K562 (cell line): ENCODE measurements around the gene STEEP1. TPM values are rescaled to one million over a fixed set of nuclear protein-coding genes. Genes with fewer than 3 reads are reported as not detected.

Source experiments
- CREBBP ChIP-seq: IDR thresholded peaks from one replicate; pipeline ENCODE4 v1.6.1; 2012; ENCODE audit warnings: low read depth, mild to moderate bottlenecking, control low read depth, inconsistent platforms, low read length
- CXXC5 ChIP-seq: fragments of 250-450 bp; sonication (Bioruptor Pico); IDR thresholded peaks from 2 replicates; pipeline ENCODE4 v1.8.0; 2022; ENCODE audit warnings: inconsistent platforms, mild to moderate bottlenecking, moderate library complexity
- HDAC1 ChIP-seq, 2 experiments: fragments of 450-650 bp; IDR thresholded peaks; 2 replicates each; pipeline ENCODE4 v1.6.1; 2016 to 2017; ENCODE audit warnings: inconsistent platforms in 1 of 2, mild to moderate bottlenecking in 1 of 2, moderate library complexity in 1 of 2
- HNRNPUL1 ChIP-seq: fragments of 200-400 bp; formaldehyde crosslinking; IDR thresholded peaks from 2 replicates; pipeline ENCODE4 v1.6.1; 2017; ENCODE audit warnings: low read length
- JUNB ChIP-seq: fragments of 450-650 bp; formaldehyde crosslinking; conservative IDR thresholded peaks from 2 replicates; pipeline ENCODE4 v1.4.0; 2020; ENCODE audit warnings: mild to moderate bottlenecking
- POLR2B ChIP-seq: fragments of 450-650 bp; IDR thresholded peaks from 2 replicates; pipeline ENCODE4 v1.6.1; 2018; ENCODE audit warnings: low read depth; ENCODE audit not compliant: partially characterized antibody
- RAD51 ChIP-seq: fragments of 450-650 bp; IDR thresholded peaks from 2 replicates; pipeline ENCODE4 v1.7.1; 2016; ENCODE audit warnings: low read depth, mild to moderate bottlenecking, borderline replicate concordance
- ZNF408 ChIP-seq: fragments of 250-450 bp; sonication (Bioruptor Pico); IDR thresholded peaks from 2 replicates; pipeline ENCODE4 v1.4.0; 2020; ENCODE audit warnings: low read depth, mild to moderate bottlenecking, moderate library complexity
- polyA plus RNA-seq, 8 experiments: library from polyadenylated mRNA; depleted of rRNA in 4 of 8; stranded (reverse) in 5 of 8; unstranded in 3 of 8; fragments of >200 nt; fragmentation: Nextera tagmentation in 2 of 8; fragmentation: Illumina TruSeq in 1 of 8; extraction: Ambion mirVana in 2 of 8; extraction: Trizol in 1 of 8; gene quantifications; 2 replicates each; pipeline versions ENCODE4 v1.2.1 to v1.2.3, GENCODE V29; 2011 to 2014; ENCODE audit warnings: inconsistent platforms in 1 of 8, missing spikeins in 1 of 8
- total RNA-seq, 7 experiments: library from RNA; depleted of rRNA in 6 of 7; stranded (reverse); fragments of >200 nt in 6 of 7; fragmentation: Illumina TruSeq in 2 of 7; extraction: Trizol in 2 of 7; gene quantifications; 2 replicates each; pipeline versions ENCODE4 v1.2.1 to v1.2.3, GENCODE V29; 2011 to 2021; ENCODE audit warnings: low replicate concordance in 1 of 7
- TF ChIP-seq, protein P1 (sequence below): fragments of 450-650 bp; IDR thresholded peaks from 2 replicates; pipeline ENCODE4 v1.6.1; 2018; ENCODE audit not compliant: partially characterized antibody
- TF ChIP-seq, protein P2 (sequence below), 2 experiments: fragments of 450-650 bp; IDR thresholded peaks; 2 replicates each; pipeline ENCODE4 v1.6.1; 2016; ENCODE audit warnings: mild to moderate bottlenecking in 2 of 2, borderline replicate concordance in 1 of 2, low read depth in 1 of 2, moderate library complexity in 1 of 2
- TF ChIP-seq, protein P3 (sequence below), 3 experiments: fragments of 200-800 bp in 1 of 3; sonication (Bioruptor generic) in 1 of 3; sonication (generic) in 1 of 3; formaldehyde crosslinking in 1 of 3; IDR thresholded peaks; 2 replicates each; pipeline versions ENCODE4 v1.6.1 to v1.8.0; 2016 to 2022; ENCODE audit warnings: mild to moderate bottlenecking in 2 of 3, missing compliant biosample characterization in 2 of 3, missing genetic modification characterization in 2 of 3, missing genetic modification reagents in 1 of 3
- TF ChIP-seq, protein P4 (sequence below): fragments of 250-450 bp; sonication (Bioruptor Pico); IDR thresholded peaks from 2 replicates; pipeline ENCODE4 v1.5.1; 2021; ENCODE audit warnings: mild to moderate bottlenecking

Gene STEEP1
- total and polyA plus RNA-seq, 9 of the 15 experiments (the other 6 are each of a cell fraction or from before 2014, with no cell fraction given) = 15.0 to 73.7 (median 40.3) TPM

DNA sequence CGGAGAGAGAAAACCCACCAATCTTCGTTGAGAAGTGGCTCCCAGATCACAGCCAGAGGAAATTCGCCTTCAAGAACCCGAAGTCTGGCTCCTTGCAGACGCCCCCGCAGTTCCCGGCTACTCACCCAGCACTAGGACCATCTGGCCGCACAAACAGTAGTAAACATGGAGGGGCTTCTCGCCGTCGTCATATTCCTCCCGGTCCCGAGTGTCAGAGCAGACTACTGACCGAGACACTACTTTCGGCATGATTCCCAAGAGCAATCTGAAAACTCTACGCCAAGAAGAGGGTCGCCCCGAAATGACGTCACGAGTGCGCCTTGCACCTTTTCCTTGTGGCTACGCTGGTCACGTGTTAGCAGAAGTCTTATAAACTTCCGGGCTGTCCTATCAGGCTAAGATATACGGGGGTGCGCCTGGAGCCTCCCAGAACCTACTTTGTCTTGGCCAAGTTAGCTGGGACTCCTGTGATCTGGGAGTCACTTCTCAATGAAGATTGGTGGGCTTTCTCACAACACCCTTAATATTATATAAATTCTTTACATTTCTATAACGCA lies at the start of gene STEEP1 (continued):
- TF ChIP-seq ZNF408 (CRISPR knock-in tag) = no peak
- TF ChIP-seq, protein P1, sequence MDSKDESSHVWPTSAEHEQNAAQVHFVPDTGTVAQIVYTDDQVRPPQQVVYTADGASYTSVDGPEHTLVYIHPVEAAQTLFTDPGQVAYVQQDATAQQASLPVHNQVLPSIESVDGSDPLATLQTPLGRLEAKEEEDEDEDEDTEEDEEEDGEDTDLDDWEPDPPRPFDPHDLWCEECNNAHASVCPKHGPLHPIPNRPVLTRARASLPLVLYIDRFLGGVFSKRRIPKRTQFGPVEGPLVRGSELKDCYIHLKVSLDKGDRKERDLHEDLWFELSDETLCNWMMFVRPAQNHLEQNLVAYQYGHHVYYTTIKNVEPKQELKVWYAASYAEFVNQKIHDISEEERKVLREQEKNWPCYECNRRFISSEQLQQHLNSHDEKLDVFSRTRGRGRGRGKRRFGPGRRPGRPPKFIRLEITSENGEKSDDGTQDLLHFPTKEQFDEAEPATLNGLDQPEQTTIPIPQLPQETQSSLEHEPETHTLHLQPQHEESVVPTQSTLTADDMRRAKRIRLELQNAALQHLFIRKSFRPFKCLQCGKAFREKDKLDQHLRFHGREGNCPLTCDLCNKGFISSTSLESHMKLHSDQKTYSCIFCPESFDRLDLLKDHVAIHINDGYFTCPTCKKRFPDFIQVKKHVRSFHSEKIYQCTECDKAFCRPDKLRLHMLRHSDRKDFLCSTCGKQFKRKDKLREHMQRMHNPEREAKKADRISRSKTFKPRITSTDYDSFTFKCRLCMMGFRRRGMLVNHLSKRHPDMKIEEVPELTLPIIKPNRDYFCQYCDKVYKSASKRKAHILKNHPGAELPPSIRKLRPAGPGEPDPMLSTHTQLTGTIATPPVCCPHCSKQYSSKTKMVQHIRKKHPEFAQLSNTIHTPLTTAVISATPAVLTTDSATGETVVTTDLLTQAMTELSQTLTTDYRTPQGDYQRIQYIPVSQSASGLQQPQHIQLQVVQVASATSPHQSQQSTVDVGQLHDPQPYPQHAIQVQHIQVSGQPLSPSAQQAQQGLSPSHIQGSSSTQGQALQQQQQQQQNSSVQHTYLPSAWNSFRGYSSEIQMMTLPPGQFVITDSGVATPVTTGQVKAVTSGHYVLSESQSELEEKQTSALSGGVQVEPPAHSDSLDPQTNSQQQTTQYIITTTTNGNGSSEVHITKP = peak; percentile 99
- peak in 1 of 2 experiments; percentile 78; a peak in 2 of 4 replicates for TF ChIP-seq HDAC1 (IDR thresholded peaks at IDR 0.05)
- TF ChIP-seq JUNB (CRISPR knock-in tag) = 0 out of 2 replicates have a peak, but pooled peaks have one; percentile 23
- TF ChIP-seq HNRNPUL1 = no peak
- TF ChIP-seq, protein P2, sequence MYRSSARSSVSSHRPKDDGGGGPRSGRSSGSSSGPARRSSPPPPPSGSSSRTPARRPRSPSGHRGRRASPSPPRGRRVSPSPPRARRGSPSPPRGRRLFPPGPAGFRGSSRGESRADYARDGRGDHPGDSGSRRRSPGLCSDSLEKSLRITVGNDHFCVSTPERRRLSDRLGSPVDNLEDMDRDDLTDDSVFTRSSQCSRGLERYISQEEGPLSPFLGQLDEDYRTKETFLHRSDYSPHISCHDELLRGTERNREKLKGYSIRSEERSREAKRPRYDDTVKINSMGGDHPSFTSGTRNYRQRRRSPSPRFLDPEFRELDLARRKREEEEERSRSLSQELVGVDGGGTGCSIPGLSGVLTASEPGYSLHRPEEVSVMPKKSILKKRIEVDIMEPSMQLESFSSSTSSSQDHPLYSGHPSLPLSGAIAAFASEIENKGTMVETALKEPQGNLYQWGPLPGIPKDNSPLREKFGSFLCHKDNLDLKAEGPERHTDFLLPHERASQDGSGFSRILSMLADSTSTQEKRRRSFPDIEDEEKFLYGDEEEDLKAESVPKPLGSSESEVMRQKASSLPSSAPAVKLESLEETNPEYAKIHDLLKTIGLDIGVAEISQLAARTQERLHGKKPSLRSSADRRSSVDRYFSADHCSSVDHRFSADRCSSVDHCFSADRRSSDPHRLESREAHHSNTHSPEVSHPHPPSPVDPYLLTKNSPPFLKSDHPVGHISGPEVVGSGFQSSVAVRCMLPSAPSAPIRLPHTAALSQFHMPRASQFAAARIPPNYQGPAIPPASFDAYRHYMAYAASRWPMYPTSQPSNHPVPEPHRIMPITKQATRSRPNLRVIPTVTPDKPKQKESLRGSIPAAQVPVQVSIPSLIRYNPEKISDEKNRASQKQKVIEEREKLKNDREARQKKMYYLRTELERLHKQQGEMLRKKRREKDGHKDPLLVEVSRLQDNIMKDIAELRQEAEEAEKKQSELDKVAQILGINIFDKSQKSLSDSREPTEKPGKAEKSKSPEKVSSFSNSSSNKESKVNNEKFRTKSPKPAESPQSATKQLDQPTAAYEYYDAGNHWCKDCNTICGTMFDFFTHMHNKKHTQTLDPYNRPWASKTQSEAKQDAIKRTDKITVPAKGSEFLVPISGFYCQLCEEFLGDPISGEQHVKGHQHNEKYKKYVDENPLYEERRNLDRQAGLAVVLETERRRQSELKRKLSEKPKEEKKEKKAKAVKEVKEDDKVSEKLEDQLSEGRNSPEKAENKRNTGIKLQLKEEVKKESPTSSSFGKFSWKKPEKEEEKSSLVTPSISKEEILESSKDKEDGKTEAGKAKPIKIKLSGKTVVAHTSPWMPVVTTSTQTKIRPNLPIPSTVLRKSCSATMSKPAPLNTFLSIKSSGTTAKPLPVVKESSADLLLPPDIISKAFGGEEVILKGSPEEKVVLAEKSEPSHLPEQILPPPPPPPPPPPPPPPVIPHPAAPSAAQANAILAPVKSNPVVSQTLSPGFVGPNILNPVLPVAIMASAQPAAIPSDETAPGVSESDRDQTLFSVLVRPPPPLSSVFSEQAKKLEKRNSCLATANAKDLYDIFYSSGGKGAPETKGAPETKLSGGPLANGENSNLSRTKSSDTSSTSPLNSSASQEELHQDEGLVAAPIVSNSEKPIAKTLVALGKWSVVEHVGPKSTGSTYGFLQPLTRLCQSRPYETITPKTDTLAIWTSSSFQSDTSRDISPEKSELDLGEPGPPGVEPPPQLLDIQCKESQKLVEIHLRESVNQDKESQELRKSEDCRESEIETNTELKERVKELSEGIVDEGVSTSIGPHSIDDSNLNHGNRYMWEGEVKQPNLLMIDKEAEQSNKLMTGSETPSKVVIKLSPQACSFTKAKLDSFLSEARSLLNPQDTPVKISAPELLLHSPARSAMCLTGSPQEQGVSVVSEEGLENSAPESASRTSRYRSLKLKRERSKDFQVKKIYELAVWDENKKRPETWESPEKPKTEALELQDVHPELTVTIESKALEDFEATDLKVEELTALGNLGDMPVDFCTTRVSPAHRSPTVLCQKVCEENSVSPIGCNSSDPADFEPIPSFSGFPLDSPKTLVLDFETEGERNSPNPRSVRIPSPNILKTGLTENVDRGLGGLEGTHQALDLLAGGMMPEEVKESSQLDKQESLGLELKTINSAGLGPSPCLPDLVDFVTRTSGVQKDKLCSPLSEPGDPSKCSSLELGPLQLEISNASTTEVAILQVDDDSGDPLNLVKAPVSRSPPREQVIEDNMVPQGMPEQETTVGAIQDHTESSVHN (IDR thresholded peaks at IDR 0.05; ENCODE audit: borderline replicate concordance in 1 of 2, low read depth in 1 of 2) = no peak
- peak; percentile 58 for TF ChIP-seq POLR2B
- TF ChIP-seq RAD51 = peak; percentile 94
- TF ChIP-seq CXXC5 (CRISPR knock-in tag) = peak; percentile 87
- TF ChIP-seq, protein P3, sequence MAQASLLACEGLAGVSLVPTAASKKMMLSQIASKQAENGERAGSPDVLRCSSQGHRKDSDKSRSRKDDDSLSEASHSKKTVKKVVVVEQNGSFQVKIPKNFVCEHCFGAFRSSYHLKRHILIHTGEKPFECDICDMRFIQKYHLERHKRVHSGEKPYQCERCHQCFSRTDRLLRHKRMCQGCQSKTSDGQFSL (CRISPR knock-in tag; IDR thresholded peaks at IDR 0.05) = no peak
- TF ChIP-seq, protein P3 (tag; IDR thresholded peaks at IDR 0.05) = no peak
- TF ChIP-seq CREBBP = no peak
- TF ChIP-seq, protein P4, sequence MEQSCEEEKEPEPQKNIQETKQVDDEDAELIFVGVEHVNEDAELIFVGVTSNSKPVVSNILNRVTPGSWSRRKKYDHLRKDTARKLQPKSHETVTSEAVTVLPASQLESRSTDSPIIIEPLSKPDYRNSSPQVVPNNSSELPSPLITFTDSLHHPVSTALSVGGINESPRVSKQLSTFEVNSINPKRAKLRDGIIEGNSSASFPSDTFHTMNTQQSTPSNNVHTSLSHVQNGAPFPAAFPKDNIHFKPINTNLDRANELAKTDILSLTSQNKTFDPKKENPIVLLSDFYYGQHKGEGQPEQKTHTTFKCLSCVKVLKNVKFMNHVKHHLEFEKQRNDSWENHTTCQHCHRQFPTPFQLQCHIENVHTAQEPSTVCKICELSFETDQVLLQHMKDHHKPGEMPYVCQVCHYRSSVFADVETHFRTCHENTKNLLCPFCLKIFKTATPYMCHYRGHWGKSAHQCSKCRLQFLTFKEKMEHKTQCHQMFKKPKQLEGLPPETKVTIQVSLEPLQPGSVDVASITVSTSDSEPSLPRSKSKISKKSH = no peak
